Subcutaneous abdominal adipose tissue (tissue), 5 donors: ENCODE results near the gene SLC5A1.

Experiments
- H3K27ac ChIP-seq: one replicate; pipeline ENCODE4 v1.7.0; 2013; ENCODE audit warnings: low read depth, mild to moderate bottlenecking, inconsistent platforms, low read length, moderate library complexity
- H3K27me3 ChIP-seq, 5 donors: one replicate each; pipeline ENCODE4 v1.7.0; 2013; ENCODE audit warnings: low read length in 5 of 5, inconsistent platforms in 1 of 5; ENCODE audit not compliant: control insufficient read depth in 5 of 5, insufficient read depth in 4 of 5
- H3K36me3 ChIP-seq, 5 donors: one replicate each; pipeline ENCODE4 v1.7.0; 2013; ENCODE audit warnings: low read length in 5 of 5; ENCODE audit not compliant: control insufficient read depth in 5 of 5, insufficient read depth in 5 of 5
- H3K4me1 ChIP-seq, 5 donors: one replicate each; pipeline ENCODE4 v1.7.0; 2013; ENCODE audit warnings: low read length in 5 of 5, mild to moderate bottlenecking in 3 of 5, moderate library complexity in 1 of 5; ENCODE audit not compliant: control insufficient read depth in 5 of 5, insufficient read depth in 5 of 5
- H3K4me3 ChIP-seq, 5 donors: one replicate each; pipeline ENCODE4 v1.7.0; 2013; ENCODE audit warnings: low read length in 5 of 5, low read depth in 1 of 5
- H3K9ac ChIP-seq, 5 donors: one replicate each; pipeline ENCODE4 v1.7.0; 2013; ENCODE audit warnings: low read length in 5 of 5, mild to moderate bottlenecking in 4 of 5, moderate library complexity in 3 of 5
- H3K9me3 ChIP-seq, 5 donors: one replicate each; pipeline ENCODE4 v1.7.0; 2013; ENCODE audit warnings: low read length in 5 of 5; ENCODE audit not compliant: control insufficient read depth in 5 of 5
- donor health status: healthy.
- donor health status: healthy.
- donor health status: healthy.
- donor health status: healthy.
- donor health status: healthy.

SLC5A1 gene

DNA sequence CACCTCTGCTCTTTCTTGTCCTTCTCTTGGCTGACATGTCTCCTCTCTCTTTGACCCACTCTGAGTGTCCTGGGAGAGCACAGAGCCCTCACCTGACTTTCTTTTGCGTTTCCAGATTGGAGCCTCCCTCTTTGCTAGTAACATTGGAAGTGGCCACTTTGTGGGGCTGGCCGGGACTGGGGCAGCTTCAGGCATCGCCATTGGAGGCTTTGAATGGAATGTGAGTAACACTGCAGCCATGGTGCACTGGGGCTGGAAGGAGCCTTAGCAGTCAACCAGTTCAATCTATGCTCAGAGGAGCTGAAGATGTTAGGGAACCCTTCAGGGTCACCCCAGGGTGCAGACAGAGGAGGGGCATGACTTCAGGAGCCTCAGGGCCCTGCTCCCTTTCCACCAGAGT is 23.8 kb downstream of the SLC5A1 start:
- Histone ChIP-seq H3K9me3 (peaks cover 0 to 4% (median 0%) of the 10 kb centered on the region in 5 donors), H3K4me3 (no peak overlapping the region), H3K4me1 (no peaks in the 10 kb centered on the region), H3K27ac (no peak overlapping the region), H3K9ac (no peak overlapping the region), H3K36me3 (no peaks in the 10 kb centered on the region), H3K27me3 (peaks cover 0 to 6% (median 0%) of the 10 kb centered on the region in 5 donors)

DNA sequence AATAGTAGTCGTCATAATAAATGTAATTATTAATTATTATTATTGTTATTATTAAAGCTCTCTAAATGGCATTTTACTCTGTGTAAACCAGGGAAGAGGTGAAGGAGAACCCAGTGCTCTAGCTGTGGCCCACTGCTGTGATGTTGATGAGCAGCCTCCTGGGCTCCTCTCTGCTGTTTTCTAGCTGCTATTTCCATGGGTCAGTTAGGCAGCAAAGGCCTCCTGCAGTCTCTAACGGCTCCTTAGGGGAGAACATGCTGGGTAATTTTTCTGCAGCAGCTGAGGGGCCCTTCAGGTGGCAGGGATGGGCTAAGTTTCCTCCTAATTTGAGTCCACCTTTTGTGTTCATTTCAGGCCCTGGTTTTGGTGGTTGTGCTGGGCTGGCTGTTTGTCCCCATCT is 24.6 kb downstream of the SLC5A1 start:
- H3K4me1 ChIP-seq: no peaks in the 10 kb centered on the region

GRCh38 chr22:32069579-32070372 is 26.7 kb downstream of the SLC5A1 start:
- Histone ChIP-seq H3K36me3 (no peaks in the 10 kb centered on the region), H3K27ac (no peak overlapping the region), H3K9me3 (no peaks in the 10 kb centered on the region), H3K4me1 (no peaks in the 10 kb centered on the region), H3K4me3 (no peak overlapping the region), H3K27me3 (peaks cover 0 to 4% (median 0%) of the 10 kb centered on the region in 5 donors), H3K9ac (no peak overlapping the region)

More for the DNA sequence above, 24.6 kb downstream of the SLC5A1 start:
- H3K36me3 ChIP-seq: no peaks in the 10 kb centered on the region
- no peak overlapping the region for H3K9ac ChIP-seq
- H3K9me3 ChIP-seq: peaks cover 0 to 2% (median 0%) of the 10 kb centered on the region in 5 donors
- no peak overlapping the region for H3K4me3 ChIP-seq
- peaks cover 0 to 6% (median 0%) of the 10 kb centered on the region in 5 donors for H3K27me3 ChIP-seq
- H3K27ac ChIP-seq: no peak overlapping the region

- Histone ChIP-seq H3K9ac (no peak overlapping the region), H3K9me3 (no peaks in the 10 kb centered on the region), H3K27ac (no peak overlapping the region), H3K36me3 (no peaks in the 10 kb centered on the region), H3K4me1 (peaks cover 0 to 5% (median 0%) of the 10 kb centered on the region in 5 donors), H3K27me3 (peaks cover 0 to 8% (median 0%) of the 10 kb centered on the region in 5 donors), H3K4me3 (no peak overlapping the region)
These were observed 30.2 kb downstream of the SLC5A1 start for GRCh38 chr22:32073262-32073661.

GRCh38 chr22:32073823-32074380 is 30.8 kb downstream of the SLC5A1 start:
- H3K36me3 ChIP-seq: no peaks in the 10 kb centered on the region
- no peaks in the 10 kb centered on the region for H3K9me3 ChIP-seq
- peaks cover 0 to 6% (median under 1%) of the 10 kb centered on the region in 5 donors for H3K4me1 ChIP-seq
- H3K27me3 ChIP-seq: peaks cover 0 to 8% (median 0%) of the 10 kb centered on the region in 5 donors
- no peak overlapping the region for H3K9ac ChIP-seq
- H3K27ac ChIP-seq: no peak overlapping the region
- H3K4me3 ChIP-seq: no peak overlapping the region

- no peak overlapping the region for H3K4me3 ChIP-seq
- H3K27ac ChIP-seq: no peak overlapping the region
- H3K9me3 ChIP-seq: no peaks in the 10 kb centered on the region
- peaks cover 0 to 8% (median 0%) of the 10 kb centered on the region in 5 donors for H3K27me3 ChIP-seq
- H3K9ac ChIP-seq: no peak overlapping the region
- H3K36me3 ChIP-seq: no peaks in the 10 kb centered on the region
- H3K4me1 ChIP-seq: peaks cover 1 to 20% (median 12%) of the 10 kb centered on the region in 5 donors
These were observed 33.1 kb downstream of the SLC5A1 start for GRCh38 chr22:32075997-32076760.

DNA sequence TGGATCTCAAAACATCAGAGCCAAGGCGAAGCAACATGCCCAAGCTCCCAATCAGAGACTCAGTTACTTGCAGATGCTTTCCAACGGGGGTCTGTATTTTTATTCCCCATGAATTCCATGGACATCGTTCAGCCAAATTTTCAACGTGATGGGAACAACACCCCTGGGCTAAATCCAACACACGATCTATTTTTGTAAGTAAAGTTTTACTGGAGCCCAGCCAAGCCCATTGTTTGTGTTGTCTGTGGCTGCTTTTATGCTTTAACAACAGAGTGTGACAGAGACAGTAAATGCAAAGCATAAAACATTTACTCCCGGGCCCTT is 33.7 kb downstream of the SLC5A1 start:
- H3K27ac ChIP-seq: no peak overlapping the region
- H3K9me3 ChIP-seq: no peaks in the 10 kb centered on the region
- H3K27me3 ChIP-seq: peaks cover 0 to 8% (median 0%) of the 10 kb centered on the region in 5 donors
- no peak overlapping the region for H3K9ac ChIP-seq
- peaks cover 1 to 20% (median 12%) of the 10 kb centered on the region in 5 donors for H3K4me1 ChIP-seq
- no peak overlapping the region for H3K4me3 ChIP-seq
- no peaks in the 10 kb centered on the region for H3K36me3 ChIP-seq

GRCh38 chr22:32077151-32077550 is 34.1 kb downstream of the SLC5A1 start:
- Histone ChIP-seq H3K27ac (no peak overlapping the region), H3K4me1 (peaks cover 1 to 20% (median 12%) of the 10 kb centered on the region in 5 donors)

GRCh38 chr22:32079130-32080089 is 36.3 kb downstream of the SLC5A1 start:
- H3K4me1 ChIP-seq: peaks cover 1 to 20% (median 12%) of the 10 kb centered on the region in 5 donors
- no peak overlapping the region for H3K27ac ChIP-seq
- H3K9ac ChIP-seq: no peak overlapping the region
- H3K4me3 ChIP-seq: no peak overlapping the region
- no peaks in the 10 kb centered on the region for H3K36me3 ChIP-seq
- no peaks in the 10 kb centered on the region for H3K9me3 ChIP-seq
- peaks cover 0 to 6% (median under 1%) of the 10 kb centered on the region in 5 donors for H3K27me3 ChIP-seq

More at GRCh38 chr22:32077151-32077550, 34.1 kb downstream of the SLC5A1 start:
- Histone ChIP-seq H3K9ac (no peak overlapping the region), H3K27me3 (peaks cover 0 to 8% (median 0%) of the 10 kb centered on the region in 5 donors), H3K4me3 (no peak overlapping the region), H3K9me3 (no peaks in the 10 kb centered on the region), H3K36me3 (no peaks in the 10 kb centered on the region)
